HepG2 (cell line): ENCODE data around the gene OGFOD3. TPM values are rescaled to one million over a fixed set of nuclear protein-coding genes. Genes with fewer than 3 reads are reported as not detected.

ENCODE experiments used
- ATF1 ChIP-seq: IDR thresholded peaks from 2 replicates; pipeline ENCODE4 v1.6.1; 2016; ENCODE audit warnings: mild to moderate bottlenecking, control low read depth
- FOXK1 ChIP-seq: sonication (generic); formaldehyde crosslinking; IDR thresholded peaks from 2 replicates; pipeline ENCODE4 v1.4.0; 2020; ENCODE audit warnings: low read depth, missing genetic modification reagents, borderline replicate concordance
- GTF3A ChIP-seq: sonication (generic); formaldehyde crosslinking; conservative IDR thresholded peaks from 2 replicates; pipeline ENCODE4 v1.4.0; 2020; ENCODE audit warnings: mild to moderate bottlenecking, missing genetic modification reagents
- MED8 ChIP-seq: sonication (generic); formaldehyde crosslinking; IDR thresholded peaks from 2 replicates; pipeline ENCODE4 v1.8.1; 2023; ENCODE audit warnings: mild to moderate bottlenecking, missing genetic modification reagents; ENCODE audit not compliant: insufficient replicate concordance
- MLLT10 ChIP-seq: sonication (generic); formaldehyde crosslinking; IDR thresholded peaks from 2 replicates; pipeline ENCODE4 v1.4.0; 2020; ENCODE audit warnings: missing genetic modification reagents
- NR2F2 ChIP-seq: IDR thresholded peaks from 2 replicates; pipeline ENCODE4 v1.6.1; 2012; ENCODE audit warnings: low read depth, inconsistent platforms, borderline replicate concordance
- RNF2 ChIP-seq: fragments of 450-650 bp; conservative IDR thresholded peaks from 2 replicates; pipeline ENCODE4 v1.6.1; 2016; ENCODE audit warnings: low read depth
- SOX13 ChIP-seq, 3 experiments: fragments of 450-650 bp in 1 of 3; sonication (generic) in 1 of 3; formaldehyde crosslinking in 1 of 3; IDR thresholded peaks in 2 of 3; conservative IDR thresholded peaks in 1 of 3; 2 replicates each; pipeline versions ENCODE4 v1.5.0 to v1.6.1; 2016 to 2020; ENCODE audit warnings: antibody characterized with exemption in 1 of 3, mild to moderate bottlenecking in 1 of 3, missing compliant biosample characterization in 1 of 3, missing genetic modification reagents in 1 of 3, moderate library complexity in 1 of 3
- SP4 ChIP-seq: sonication (generic); formaldehyde crosslinking; IDR thresholded peaks from 2 replicates; pipeline ENCODE4 v1.8.1; 2023; ENCODE audit warnings: mild to moderate bottlenecking, missing genetic modification reagents
- SRY ChIP-seq: sonication (generic); formaldehyde crosslinking; IDR thresholded peaks from 2 replicates; pipeline ENCODE4 v1.8.0; 2022; ENCODE audit warnings: mild to moderate bottlenecking, missing genetic modification reagents
- TCF12 ChIP-seq, 2 experiments: fragments of 450-650 bp in 1 of 2; sonication (generic) in 1 of 2; formaldehyde crosslinking in 1 of 2; IDR thresholded peaks; 2 replicates each; pipeline versions ENCODE4 v1.6.1 to v1.8.0; 2017 to 2022; ENCODE audit warnings: antibody characterized with exemption in 1 of 2, mild to moderate bottlenecking in 1 of 2, missing genetic modification reagents in 1 of 2, moderate library complexity in 1 of 2
- TSC22D2 ChIP-seq: sonication (generic); formaldehyde crosslinking; IDR thresholded peaks from 2 replicates; pipeline ENCODE4 v1.5.1; 2020; ENCODE audit warnings: missing genetic modification reagents, mild to moderate bottlenecking, borderline replicate concordance
- ZC3H13 ChIP-seq: sonication (generic); formaldehyde crosslinking; IDR thresholded peaks from 2 replicates; pipeline ENCODE4 v1.8.1; 2023; ENCODE audit warnings: mild to moderate bottlenecking, missing genetic modification reagents, moderate library complexity
- ZKSCAN1 ChIP-seq: fragments of 150-350 bp; IDR thresholded peaks from 2 replicates; pipeline ENCODE4 v1.6.1; 2014; ENCODE audit warnings: low read length
- ZMYM3 ChIP-seq: sonication (generic); formaldehyde crosslinking; IDR thresholded peaks from 2 replicates; pipeline ENCODE4 v1.5.1; 2020; ENCODE audit warnings: mild to moderate bottlenecking, missing genetic modification reagents
- ZMYM4 ChIP-seq: sonication (generic); formaldehyde crosslinking; IDR thresholded peaks from 2 replicates; pipeline ENCODE4 v1.8.1; 2023; ENCODE audit warnings: mild to moderate bottlenecking, missing genetic modification reagents
- ZNF143 ChIP-seq: sonication (generic); formaldehyde crosslinking; IDR thresholded peaks from 2 replicates; pipeline ENCODE4 v1.4.0; 2020; ENCODE audit warnings: missing genetic modification reagents
- ZNF264 ChIP-seq: sonication (generic); formaldehyde crosslinking; IDR thresholded peaks from 2 replicates; pipeline ENCODE4 v1.4.0; 2020; ENCODE audit warnings: missing genetic modification reagents
- ZNF431 ChIP-seq: sonication (generic); formaldehyde crosslinking; IDR thresholded peaks from 2 replicates; pipeline ENCODE4 v1.9.0; 2022; ENCODE audit warnings: missing genetic modification reagents, low read depth, mild to moderate bottlenecking, borderline replicate concordance
- ZNF44 ChIP-seq: sonication (generic); formaldehyde crosslinking; IDR thresholded peaks from 2 replicates; pipeline ENCODE4 v1.5.1; 2020; ENCODE audit warnings: mild to moderate bottlenecking, missing genetic modification reagents
- ZNF605 ChIP-seq: sonication (generic); formaldehyde crosslinking; IDR thresholded peaks from 2 replicates; pipeline ENCODE4 v1.8.0; 2022; ENCODE audit warnings: mild to moderate bottlenecking, missing genetic modification reagents
- ZNF776 ChIP-seq: sonication (generic); formaldehyde crosslinking; IDR thresholded peaks from 2 replicates; pipeline ENCODE4 v1.4.0; 2020; ENCODE audit warnings: mild to moderate bottlenecking, missing genetic modification reagents
- ZNF83 ChIP-seq: sonication (generic); formaldehyde crosslinking; IDR thresholded peaks from 2 replicates; pipeline ENCODE4 v1.4.0; 2020; ENCODE audit warnings: missing genetic modification reagents, mild to moderate bottlenecking, borderline replicate concordance
- polyA plus RNA-seq, 8 experiments: library from polyadenylated mRNA; depleted of rRNA in 3 of 8; stranded (reverse) in 7 of 8; unstranded in 1 of 8; fragments of >200 nt; fragmentation: Illumina TruSeq in 4 of 8; extraction: Trizol in 4 of 8; gene quantifications; 2 replicates each; pipeline versions ENCODE4 v1.2.1 to v1.2.3, GENCODE V29; 2011 to 2016; ENCODE audit warnings: low read depth in 4 of 8, missing spikeins in 1 of 8, mixed read lengths in 1 of 8; ENCODE audit not compliant: insufficient read depth in 1 of 8
- total RNA-seq, 5 experiments: library from RNA; depleted of rRNA; stranded (reverse); fragments of >200 nt; fragmentation: Illumina TruSeq; extraction: Trizol; gene quantifications; 2 replicates each; pipeline ENCODE4 v1.2.3, GENCODE V29; 2016; ENCODE audit warnings: low read depth in 1 of 5
- TF ChIP-seq, protein P1 (sequence below): sonication (generic); formaldehyde crosslinking; IDR thresholded peaks from 2 replicates; pipeline ENCODE4 v1.8.0; 2022; ENCODE audit warnings: low read depth, missing genetic modification reagents
- TF ChIP-seq, protein P2 (sequence below): sonication (generic); formaldehyde crosslinking; IDR thresholded peaks from 2 replicates; pipeline ENCODE4 v1.4.0; 2020; ENCODE audit warnings: missing genetic modification reagents, borderline replicate concordance

Gene OGFOD3
- total and polyA plus RNA-seq, 2 of the 13 experiments (the other 11 are each of a cell fraction or from before 2014, with no cell fraction given) = 40.0 to 42.1 TPM

DNA sequence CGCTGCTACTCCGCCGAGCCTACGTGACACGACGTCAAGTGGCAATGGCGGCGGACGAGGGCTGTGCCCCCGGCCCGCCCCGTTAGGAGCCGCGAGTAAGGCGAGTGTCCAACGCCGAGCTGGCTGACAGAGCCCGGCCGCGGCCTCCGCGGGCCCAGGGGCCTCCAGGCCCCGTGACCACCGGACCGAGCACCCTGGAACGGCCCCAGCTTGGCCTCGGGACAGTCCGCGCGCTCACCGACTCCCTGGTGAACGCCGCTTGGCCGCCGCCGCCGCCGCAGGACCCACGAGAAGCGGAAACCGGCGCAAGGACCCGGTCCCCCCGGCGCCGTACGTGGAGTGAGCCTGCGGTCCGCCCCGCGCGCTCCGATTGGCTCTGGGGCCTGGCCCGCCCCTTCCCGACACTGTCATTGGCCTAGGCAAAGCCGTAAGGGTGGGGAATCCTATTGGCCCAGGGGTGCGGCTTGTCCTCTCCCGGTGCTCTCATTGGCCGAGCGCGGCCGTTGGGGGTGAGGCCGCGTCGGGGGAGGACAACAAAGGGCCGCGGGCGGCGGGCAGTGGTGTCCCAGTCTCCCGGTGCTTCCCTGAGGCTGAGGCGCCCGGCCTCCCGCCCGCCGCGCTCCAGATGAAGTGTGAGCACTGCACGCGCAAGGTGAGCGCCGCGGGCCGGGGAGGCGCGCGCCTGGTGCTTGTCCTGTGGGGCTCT lies 39.9 kb upstream of the OGFOD3 start, which contains the start of gene NARF (continued):
- TF ChIP-seq ZMYM4 (CRISPR knock-in tag) = peak; percentile 94
- TF ChIP-seq, protein P1, sequence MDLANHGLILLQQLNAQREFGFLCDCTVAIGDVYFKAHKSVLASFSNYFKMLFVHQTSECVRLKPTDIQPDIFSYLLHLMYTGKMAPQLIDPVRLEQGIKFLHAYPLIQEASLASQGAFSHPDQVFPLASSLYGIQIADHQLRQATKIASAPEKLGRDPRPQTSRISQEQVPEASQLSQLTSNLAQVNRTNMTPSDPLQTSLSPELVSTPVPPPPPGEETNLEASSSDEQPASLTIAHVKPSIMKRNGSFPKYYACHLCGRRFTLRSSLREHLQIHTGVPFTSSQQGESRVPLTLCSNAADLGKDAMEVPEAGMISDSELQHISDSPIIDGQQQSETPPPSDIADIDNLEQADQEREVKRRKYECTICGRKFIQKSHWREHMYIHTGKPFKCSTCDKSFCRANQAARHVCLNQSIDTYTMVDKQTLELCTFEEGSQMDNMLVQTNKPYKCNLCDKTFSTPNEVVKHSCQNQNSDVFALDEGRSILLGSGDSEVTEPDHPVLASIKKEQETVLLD (CRISPR knock-in tag) = peak; percentile 89
- peak; percentile 98 for TF ChIP-seq ZNF776 (CRISPR knock-in tag)
- peak; percentile 21; the same call in 1 of the 2 replicates for TF ChIP-seq TSC22D2
- no peak for TF ChIP-seq TCF12 (IDR thresholded peaks at IDR 0.05)
- TF ChIP-seq TCF12 (CRISPR knock-in tag; IDR thresholded peaks at IDR 0.05) = peak; percentile 76; the same call in 1 of the 2 replicates
- TF ChIP-seq ZNF143 (CRISPR knock-in tag) = peak; percentile 23; the same call in 1 of the 2 replicates
- peak; percentile 99; the same call in 1 of the 2 replicates for TF ChIP-seq GTF3A (CRISPR knock-in tag)
- TF ChIP-seq ZKSCAN1 = no peak
- TF ChIP-seq ZNF83 = peak; percentile 46; the same call in 1 of the 2 replicates
- TF ChIP-seq ATF1 (CRISPR knock-in tag) = no peak
- TF ChIP-seq ZNF264 = peak; percentile 62; the same call in 1 of the 2 replicates
- peak; percentile 99 for TF ChIP-seq ZNF605 (CRISPR knock-in tag)
- peak; percentile 78; the same call in 1 of the 2 replicates for TF ChIP-seq FOXK1 (CRISPR knock-in tag)
- peak; percentile 42; the same call in 1 of the 2 replicates for TF ChIP-seq ZC3H13 (CRISPR knock-in tag)
- peak; percentile 7; the same call in 1 of the 2 replicates for TF ChIP-seq NR2F2
- TF ChIP-seq SRY (CRISPR knock-in tag) = peak; percentile 74; the same call in 1 of the 2 replicates
- TF ChIP-seq MED8 (CRISPR knock-in tag) = peak; percentile 97
- TF ChIP-seq MLLT10 (CRISPR knock-in tag) = no peak
- TF ChIP-seq ZMYM3 (CRISPR knock-in tag) = peak; percentile 4; the same call in 1 of the 2 replicates
- peak; percentile 79; the same call in 1 of the 2 replicates for TF ChIP-seq ZNF431 (CRISPR knock-in tag)
- peak; percentile 98 for TF ChIP-seq SP4 (CRISPR knock-in tag)
- TF ChIP-seq, protein P2, sequence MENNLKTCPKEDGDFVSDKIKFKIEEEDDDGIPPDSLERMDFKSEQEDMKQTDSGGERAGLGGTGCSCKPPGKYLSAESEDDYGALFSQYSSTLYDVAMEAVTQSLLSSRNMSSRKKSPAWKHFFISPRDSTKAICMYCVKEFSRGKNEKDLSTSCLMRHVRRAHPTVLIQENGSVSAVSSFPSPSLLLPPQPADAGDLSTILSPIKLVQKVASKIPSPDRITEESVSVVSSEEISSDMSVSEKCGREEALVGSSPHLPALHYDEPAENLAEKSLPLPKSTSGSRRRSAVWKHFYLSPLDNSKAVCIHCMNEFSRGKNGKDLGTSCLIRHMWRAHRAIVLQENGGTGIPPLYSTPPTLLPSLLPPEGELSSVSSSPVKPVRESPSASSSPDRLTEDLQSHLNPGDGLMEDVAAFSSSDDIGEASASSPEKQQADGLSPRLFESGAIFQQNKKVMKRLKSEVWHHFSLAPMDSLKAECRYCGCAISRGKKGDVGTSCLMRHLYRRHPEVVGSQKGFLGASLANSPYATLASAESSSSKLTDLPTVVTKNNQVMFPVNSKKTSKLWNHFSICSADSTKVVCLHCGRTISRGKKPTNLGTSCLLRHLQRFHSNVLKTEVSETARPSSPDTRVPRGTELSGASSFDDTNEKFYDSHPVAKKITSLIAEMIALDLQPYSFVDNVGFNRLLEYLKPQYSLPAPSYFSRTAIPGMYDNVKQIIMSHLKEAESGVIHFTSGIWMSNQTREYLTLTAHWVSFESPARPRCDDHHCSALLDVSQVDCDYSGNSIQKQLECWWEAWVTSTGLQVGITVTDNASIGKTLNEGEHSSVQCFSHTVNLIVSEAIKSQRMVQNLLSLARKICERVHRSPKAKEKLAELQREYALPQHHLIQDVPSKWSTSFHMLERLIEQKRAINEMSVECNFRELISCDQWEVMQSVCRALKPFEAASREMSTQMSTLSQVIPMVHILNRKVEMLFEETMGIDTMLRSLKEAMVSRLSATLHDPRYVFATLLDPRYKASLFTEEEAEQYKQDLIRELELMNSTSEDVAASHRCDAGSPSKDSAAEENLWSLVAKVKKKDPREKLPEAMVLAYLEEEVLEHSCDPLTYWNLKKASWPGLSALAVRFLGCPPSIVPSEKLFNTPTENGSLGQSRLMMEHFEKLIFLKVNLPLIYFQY (CRISPR knock-in tag) = peak; percentile 73; the same call in 1 of the 2 replicates
- TF ChIP-seq RNF2 = peak; percentile 69; the same call in 1 of the 2 replicates
- TF ChIP-seq ZNF44 (CRISPR knock-in tag) = peak; percentile 81; the same call in 1 of the 2 replicates
- no peak for TF ChIP-seq SOX13 (IDR thresholded peaks at IDR 0.05)
- TF ChIP-seq SOX13 (CRISPR knock-in tag; conservative IDR thresholded peaks at IDR 0.05 in 1 of 2, IDR thresholded peaks at IDR 0.05 in 1 of 2) = peak; percentile 5 to 77; a peak in 3 of 4 replicates
